Dermis blood vessel endothelial cell (primary cell): Measurements from ENCODE around the gene DNAH10. TPM values are rescaled to one million over a fixed set of nuclear protein-coding genes. Genes with fewer than 3 reads are reported as not detected.
A peak's percentile ranks its signal among the peaks of the same experiment; 100 is the strongest.

Experiments used
- DNase-seq: peaks from one replicate; pipeline ENCODE4 v3.0.0; 2010
- total RNA-seq: library from RNA; depleted of rRNA; stranded (reverse); fragments of >200 nt; gene quantifications from 2 replicates; pipeline ENCODE4 v1.2.3, GENCODE V29; 2014

DNAH10 gene
- total RNA-seq, 1 donor from 2014 or later: not detected

- no peak for DNase-seq
Observed at GRCh38 chr12:123794027-123794426, 31.9 kb downstream of the DNAH10 start.

DNA sequence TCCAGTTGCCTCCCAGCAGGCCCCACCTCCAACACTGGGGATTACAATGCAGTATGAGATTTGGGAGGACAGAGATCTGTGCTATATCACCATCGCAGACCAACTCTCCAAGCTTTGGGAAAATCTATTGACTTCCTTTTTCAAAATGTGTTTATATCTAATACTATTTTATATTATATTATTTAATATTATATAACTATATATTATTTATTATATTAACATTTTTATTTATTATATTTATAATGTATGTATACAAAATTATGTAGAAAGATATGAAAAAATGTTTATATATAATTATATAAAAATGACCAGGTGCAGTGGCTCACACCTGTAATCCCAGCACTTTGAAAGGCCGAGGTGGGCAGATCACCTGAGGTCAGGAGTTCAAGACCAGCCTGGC is 36.4 kb downstream of the DNAH10 start:
- no peak for DNase-seq

DNA sequence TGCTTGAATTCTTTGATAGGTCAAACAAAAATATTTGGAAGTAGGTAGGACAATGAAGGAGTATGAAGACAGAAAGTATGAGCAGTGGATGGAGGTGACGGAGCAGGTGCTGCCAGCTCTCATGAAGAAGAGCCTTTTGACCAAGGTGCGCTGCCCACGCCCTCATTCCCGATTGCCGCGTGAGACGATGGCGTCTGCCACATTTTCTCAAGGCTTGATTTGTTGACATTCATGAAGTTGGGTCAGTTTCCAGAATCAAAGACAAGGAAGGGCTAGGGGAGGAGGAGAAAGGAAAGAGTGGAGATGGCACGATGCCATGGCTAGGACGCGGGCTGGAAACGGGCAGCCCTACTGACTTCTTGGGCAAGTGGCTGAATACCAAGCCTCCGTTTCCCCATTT is 37.1 kb downstream of the DNAH10 start:
- no peak for DNase-seq

DNA sequence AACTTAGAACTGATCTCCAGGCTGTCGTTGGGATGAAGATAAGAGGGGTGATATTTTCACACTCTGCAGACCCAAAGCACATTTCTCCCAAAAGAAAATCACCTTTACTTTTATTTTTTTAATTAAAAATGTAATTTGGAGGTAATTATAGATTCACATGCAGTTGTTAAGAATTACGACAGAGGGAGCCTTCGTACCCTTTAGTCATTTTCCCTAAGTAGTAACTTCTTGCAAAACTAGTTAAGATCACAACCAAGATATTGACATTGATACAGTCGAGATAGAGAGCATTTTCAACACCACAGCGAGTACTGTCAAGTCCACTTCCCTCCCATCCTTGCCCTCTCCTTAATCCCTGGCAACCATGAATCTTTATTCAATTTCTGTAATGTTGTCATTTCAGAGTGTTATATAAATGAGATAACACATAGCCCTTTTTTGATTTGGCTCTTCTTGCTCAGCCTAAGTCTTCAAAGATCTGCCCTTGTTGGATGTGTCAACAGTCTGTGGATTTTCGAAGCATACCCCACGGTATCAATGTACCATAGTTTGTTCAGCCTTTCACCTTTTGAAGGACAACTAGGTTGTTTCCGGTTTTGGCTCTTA is 39.6 kb downstream of the DNAH10 start:
- peak; percentile 44 for DNase-seq

GRCh38 chr12:123805173-123805572 is 43.1 kb downstream of the DNAH10 start:
- no peak for DNase-seq

DNA sequence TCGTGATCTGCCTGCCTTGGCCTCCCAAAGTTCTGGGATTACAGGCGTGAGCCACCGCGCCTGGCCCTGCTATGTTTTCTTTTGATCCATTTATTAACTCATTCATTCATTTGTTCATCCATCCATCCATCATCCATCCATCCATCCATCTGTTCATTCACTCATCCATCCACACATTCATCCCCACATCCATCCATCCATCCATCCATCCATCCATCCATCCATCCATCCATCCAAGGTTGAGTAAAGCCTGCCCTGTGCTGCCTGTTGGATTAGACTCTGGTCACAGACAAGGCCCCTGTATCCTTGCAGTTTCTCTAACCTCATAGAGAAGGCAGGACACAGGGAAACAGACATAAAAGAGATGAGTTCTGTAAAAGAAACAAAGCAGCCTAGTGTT is 44.9 kb downstream of the DNAH10 start:
- no peak for DNase-seq

DNA sequence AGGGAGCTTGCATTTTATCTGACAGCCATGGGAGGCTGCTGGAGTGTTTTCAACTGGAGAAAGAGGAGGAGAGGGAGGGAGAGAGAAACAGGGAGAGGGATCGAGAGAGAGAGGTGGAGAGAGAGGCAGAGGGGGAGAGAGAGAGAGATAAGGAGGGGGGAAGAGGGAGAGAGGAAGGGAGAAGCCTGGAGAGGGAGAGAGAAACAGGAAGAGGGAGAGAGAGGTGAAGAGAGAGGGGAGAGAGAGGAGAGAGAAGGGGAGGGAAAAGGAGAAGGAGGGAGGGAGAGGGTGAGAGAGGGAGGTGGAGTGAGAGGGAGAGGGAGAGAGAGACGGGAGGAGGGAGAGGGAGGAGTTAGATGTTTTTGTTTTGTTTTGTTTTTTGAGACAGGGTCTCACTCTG is 45.6 kb downstream of the DNAH10 start:
- no peak for DNase-seq

GRCh38 chr12:123808167-123808566 is 46.1 kb downstream of the DNAH10 start:
- DNase-seq: peak; percentile 10

- DNase-seq: no peak
Observed at GRCh38 chr12:123813349-123813748, 51.2 kb downstream of the DNAH10 start.

DNA sequence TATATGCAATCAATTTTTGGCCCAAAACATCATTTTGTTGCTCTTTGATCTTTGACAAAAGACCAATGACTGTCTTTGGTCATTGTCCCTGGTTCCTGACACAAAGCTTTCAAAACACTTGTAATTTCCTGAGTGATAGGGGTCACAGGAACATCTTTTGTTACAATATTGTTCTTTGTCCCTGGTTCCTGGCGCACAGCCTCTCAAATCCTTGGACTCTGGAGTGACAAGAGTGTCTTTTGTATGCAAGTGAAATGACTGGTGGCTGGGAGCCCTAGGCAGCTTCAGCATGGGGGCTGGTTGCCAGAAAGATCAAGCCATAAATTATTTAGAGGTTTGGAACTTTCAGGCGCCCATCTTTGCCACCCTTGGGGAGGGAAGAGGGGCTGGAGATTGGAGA is 53.9 kb downstream of the DNAH10 start:
- DNase-seq: no peak

- no peak for DNase-seq
Observed at GRCh38 chr12:123816896-123817537, 54.9 kb downstream of the DNAH10 start.

GRCh38 chr12:123822804-123823203 is 60.7 kb downstream of the DNAH10 start:
- no peak for DNase-seq

DNA sequence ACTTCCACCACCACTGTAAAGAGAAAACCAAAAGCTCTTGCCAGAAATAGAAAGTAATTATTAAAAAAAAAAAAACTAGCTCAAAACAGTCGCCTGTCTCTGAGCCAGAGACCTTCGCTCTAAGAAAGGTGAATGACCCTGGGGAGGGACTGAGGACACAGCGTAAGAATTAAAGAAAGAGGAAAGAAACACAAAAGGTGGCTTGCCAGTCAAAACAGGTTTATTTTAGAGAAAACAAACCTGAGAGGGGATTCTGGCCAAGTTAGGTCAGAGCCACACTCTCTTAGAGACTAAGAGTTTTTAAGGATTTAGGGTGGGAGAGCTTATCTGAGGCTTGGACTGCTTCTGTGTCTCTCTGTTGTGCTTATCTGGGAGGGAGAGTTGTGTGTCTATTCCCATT is 66.0 kb downstream of the DNAH10 start:
- no peak for DNase-seq

DNA sequence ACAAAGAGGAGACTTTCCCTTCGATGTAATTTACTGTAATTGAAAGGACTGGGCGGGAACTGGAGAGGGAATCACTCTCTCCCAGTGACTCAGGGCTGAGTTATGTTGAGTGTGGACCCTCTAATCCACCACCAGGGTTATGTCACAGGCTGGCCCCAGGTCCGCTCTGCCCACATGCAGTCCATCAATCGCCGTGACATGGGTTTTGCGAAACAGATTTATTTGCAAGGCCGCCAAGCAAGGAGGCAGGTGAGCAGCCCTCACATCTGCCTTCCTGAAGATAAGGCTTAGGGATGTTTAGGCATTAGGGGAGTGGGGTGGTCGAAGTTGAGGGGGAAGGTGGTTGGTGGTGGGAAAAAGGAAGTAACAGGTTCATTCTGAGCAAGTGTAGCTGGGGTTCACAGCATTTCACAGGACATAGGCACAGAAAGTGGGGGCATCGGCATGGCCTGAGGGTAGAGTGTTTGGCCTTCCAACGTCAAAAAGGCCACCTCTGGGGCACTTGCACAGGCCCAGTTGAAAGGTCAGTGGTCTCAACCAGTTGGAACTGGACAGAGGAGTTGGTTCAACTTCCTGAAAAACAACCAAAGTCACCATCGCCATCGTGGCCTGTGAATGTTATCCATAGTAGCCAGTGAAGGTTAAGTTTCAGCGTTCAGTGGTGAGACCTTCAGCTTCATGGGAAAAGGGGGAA is 66.9 kb downstream of the DNAH10 start:
- no peak for DNase-seq

DNA sequence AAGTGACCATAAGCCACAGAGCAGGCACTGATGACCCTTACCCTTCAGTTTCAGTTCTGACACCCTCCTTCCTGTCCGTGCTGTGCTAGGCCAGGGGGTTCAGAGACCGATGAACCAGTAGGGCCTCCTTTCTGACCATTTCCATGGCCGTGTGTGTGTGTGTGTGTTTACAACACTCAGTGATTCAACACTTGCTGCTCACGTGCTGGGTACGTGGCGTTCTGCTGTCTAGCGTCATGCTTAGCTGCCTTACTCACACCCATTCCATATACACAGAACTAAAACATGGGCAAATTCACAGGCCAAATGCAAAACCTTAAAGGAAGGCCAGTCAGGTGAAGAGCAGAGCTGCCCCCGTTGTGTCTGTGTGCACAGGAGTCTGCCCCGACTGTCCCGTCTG is 67.5 kb downstream of the DNAH10 start:
- no peak for DNase-seq

- no peak for DNase-seq
Observed at GRCh38 chr12:123830675-123831074, 68.6 kb downstream of the DNAH10 start.

DNA sequence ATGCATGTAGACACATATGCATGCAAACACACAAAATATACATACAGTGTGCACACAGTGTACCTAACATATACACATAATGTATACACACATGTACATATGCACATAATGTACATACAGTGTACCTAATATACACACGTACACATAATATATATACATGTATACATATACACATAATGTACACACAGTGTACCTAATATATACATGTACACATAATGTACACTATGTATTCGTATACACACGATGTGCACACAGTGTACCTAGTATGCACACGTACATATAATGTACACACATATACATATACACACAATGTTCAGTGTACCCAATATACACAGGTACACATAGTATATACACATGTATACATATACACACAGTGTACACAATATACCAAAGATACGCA is 70.0 kb downstream of the DNAH10 start:
- DNase-seq: no peak

DNA sequence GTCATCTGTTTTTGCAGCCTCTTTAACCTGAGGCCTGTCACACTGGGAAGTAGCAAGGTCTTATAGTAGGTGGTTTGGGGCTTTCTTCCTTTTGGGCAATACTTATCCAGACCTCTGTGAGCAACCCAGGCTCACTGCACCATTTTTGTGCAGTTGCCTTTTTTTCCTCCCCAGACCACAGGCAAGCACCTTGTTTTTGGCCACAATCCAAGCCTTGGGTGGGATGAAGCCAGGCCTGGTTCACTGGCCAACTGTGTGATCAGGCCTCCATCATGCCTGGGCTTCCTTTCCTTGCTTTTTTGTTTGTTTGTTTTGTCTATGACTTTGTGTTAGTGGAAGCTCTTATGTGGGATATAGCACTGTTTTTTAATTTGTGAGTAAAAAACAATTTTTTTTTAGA is 71.7 kb downstream of the DNAH10 start:
- DNase-seq: no peak

GRCh38 chr12:123834845-123835244 is 72.7 kb downstream of the DNAH10 start:
- DNase-seq: no peak

GRCh38 chr12:123836292-123836691 is 74.2 kb downstream of the DNAH10 start:
- no peak for DNase-seq

- DNase-seq: no peak
Observed at GRCh38 chr12:123839826-123840225, 77.7 kb downstream of the DNAH10 start.

- no peak for DNase-seq
Observed at GRCh38 chr12:123840765-123841425, 78.8 kb downstream of the DNAH10 start.

DNA sequence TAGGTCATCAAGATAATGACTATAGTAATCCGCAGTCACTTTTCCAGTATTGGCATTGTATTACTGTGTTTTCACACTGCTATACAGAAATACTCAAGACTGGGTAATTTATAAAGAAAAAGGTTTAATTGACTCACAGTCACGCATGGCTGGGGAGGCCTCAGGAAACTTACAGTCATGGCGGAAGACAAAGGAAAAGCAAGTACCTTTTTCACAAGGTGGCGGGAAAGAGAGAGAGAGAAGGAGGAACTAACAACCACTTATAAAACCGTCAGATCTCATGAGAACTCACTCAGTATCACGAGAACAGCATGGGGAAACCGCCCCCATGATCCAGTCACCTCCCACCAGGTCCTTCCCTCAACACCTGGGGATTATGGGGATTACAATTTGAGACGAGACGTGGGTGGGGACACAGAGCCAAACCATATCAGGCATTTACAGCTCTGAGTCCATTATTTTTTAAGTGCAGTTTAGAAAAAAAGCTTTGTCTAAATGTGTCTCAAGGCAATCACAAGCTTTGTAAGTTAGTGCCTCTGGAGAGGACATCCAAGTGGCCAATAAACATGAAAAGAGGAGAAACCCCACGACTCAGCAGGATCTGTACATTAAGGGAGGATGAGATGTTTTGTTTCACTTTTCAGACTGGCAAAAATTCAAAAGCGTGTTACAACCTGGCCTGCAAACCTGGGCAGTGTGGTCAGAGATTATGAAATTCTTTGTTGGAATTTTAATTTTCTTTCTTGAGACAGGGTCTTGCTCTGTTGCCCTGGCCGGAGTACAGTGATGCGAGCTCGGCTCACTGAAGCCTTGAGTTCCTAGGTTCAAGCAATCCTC is 82.0 kb downstream of the DNAH10 start:
- no peak for DNase-seq
